IMR-90 (cell line): ENCODE results near the gene TFDP2. TPM values are rescaled to one million over a fixed set of nuclear protein-coding genes. Genes with fewer than 3 reads are reported as not detected.

Experiments
- ATAC-seq: fragments of 200-7000 bp; cut with Tn5 transposase; 2 replicates; pipeline ENCODE4 v1.9.1; 2020; ENCODE audit warnings: low read depth, mild to moderate bottlenecking, moderate library complexity
- BruUV-seq: library from RNA; stranded (reverse); fragments of 400-500 nt; replicated peaks from 2 replicates; lab custom pipeline; 2021; lab: Mats Ljungman, UMichigan
- CTCF ChIA-PET: fragments of 300-600 bp; formaldehyde crosslinking; extraction: SDS; loops from one replicate; lab custom pipeline; 2021; ENCODE audit warnings: antibody characterized with exemption; lab: Yijun Ruan, JAX
- POLR2A ChIA-PET: fragments of 300-600 bp; sonication (Branson Sonifier 250); formaldehyde crosslinking; loops from one replicate; lab custom pipeline; 2022; ENCODE audit warnings: antibody characterized with exemption; ENCODE audit not compliant: unreplicated experiment; lab: Charles Lee
- DNase-seq: peaks from one replicate; pipeline ENCODE4 v3.0.0; 2013
- H2AFZ ChIP-seq: replicated peaks from 2 replicates; pipeline ENCODE3; 2013; ENCODE audit warnings: low read length, mild to moderate bottlenecking; ENCODE audit not compliant: poor library complexity
- H2AK5ac ChIP-seq: 2 replicates; pipeline ENCODE4 v1.6.1; 2013; ENCODE audit warnings: low read depth, low read length, inconsistent platforms
- H2AK9ac ChIP-seq: replicated peaks from 2 replicates; pipeline ENCODE3; 2013; ENCODE audit warnings: mild to moderate bottlenecking, low read depth, low read length, moderate library complexity; ENCODE audit not compliant: poor library complexity
- H2BK120ac ChIP-seq: 2 replicates; pipeline ENCODE4 v1.6.1; 2013; ENCODE audit warnings: low read depth, low read length, inconsistent platforms
- H2BK15ac ChIP-seq: 3 replicates; pipeline ENCODE4 v1.6.1; 2013; ENCODE audit warnings: low read depth, low read length, inconsistent platforms
- H2BK20ac ChIP-seq: 2 replicates; pipeline ENCODE4 v1.6.1; 2013; ENCODE audit warnings: low read depth, mild to moderate bottlenecking, inconsistent platforms, low read length, moderate library complexity
- H2BK5ac ChIP-seq: 2 replicates; pipeline ENCODE4 v1.6.1; 2013; ENCODE audit warnings: mild to moderate bottlenecking, low read depth, low read length, inconsistent platforms; ENCODE audit not compliant: poor library complexity, severe bottlenecking
- H3K14ac ChIP-seq: replicated peaks from 2 replicates; pipeline ENCODE4 v1.6.1; 2013; ENCODE audit warnings: low read depth, low read length, inconsistent platforms
- H3K18ac ChIP-seq: 2 replicates; pipeline ENCODE4 v1.6.1; 2013; ENCODE audit warnings: low read depth, low read length, control low read depth
- H3K23ac ChIP-seq: 2 replicates; pipeline ENCODE4 v1.6.1; 2013; ENCODE audit warnings: low read depth, low read length, inconsistent platforms
- H3K27ac ChIP-seq: 2 replicates; pipeline ENCODE4 v1.5.1; 2013; ENCODE audit warnings: mild to moderate bottlenecking, control low read depth, low read length; ENCODE audit not compliant: insufficient read depth
- H3K27me3 ChIP-seq: 2 replicates; pipeline ENCODE4 v1.6.1; 2013; ENCODE audit warnings: low read length; ENCODE audit not compliant: control insufficient read depth, insufficient read depth
- H3K36me3 ChIP-seq: 2 replicates; pipeline ENCODE4 v1.6.1; 2013; ENCODE audit warnings: low read length, mixed read lengths; ENCODE audit not compliant: control insufficient read depth, insufficient read depth
- H3K4ac ChIP-seq: 2 replicates; pipeline ENCODE4 v1.6.1; 2013; ENCODE audit warnings: low read depth, low read length, inconsistent platforms
- H3K4me1 ChIP-seq: 2 replicates; pipeline ENCODE4 v1.6.1; 2013; ENCODE audit warnings: low read length, mixed read lengths; ENCODE audit not compliant: control insufficient read depth, insufficient read depth
- H3K4me2 ChIP-seq: 2 replicates; pipeline ENCODE4 v1.6.1; 2013; ENCODE audit warnings: low read depth, mild to moderate bottlenecking, control low read depth, low read length, moderate library complexity
- H3K4me3 ChIP-seq: 2 replicates; pipeline ENCODE4 v1.5.1; 2013; ENCODE audit warnings: low read depth, mild to moderate bottlenecking, control low read depth, low read length, moderate library complexity; ENCODE audit not compliant: insufficient read depth
- H3K56ac ChIP-seq: 2 replicates; pipeline ENCODE4 v1.6.1; 2013; ENCODE audit warnings: low read length, inconsistent platforms; ENCODE audit not compliant: insufficient read depth; ENCODE audit errors: extremely low read depth
- H3K79me1 ChIP-seq, 2 experiments: 2 replicates each; pipeline ENCODE4 v1.6.1; 2013; ENCODE audit warnings: low read length in 2 of 2, inconsistent platforms in 1 of 2, low read depth in 1 of 2
- H3K9ac ChIP-seq: 2 replicates; pipeline ENCODE4 v1.6.1; 2013; ENCODE audit warnings: low read depth, low read length, control low read depth
- H3K9me1 ChIP-seq: 2 replicates; pipeline ENCODE4 v1.6.1; 2013; ENCODE audit warnings: low read length, inconsistent platforms; ENCODE audit not compliant: insufficient read depth
- H3K9me3 ChIP-seq: 2 replicates; pipeline ENCODE4 v1.6.1; 2013; ENCODE audit warnings: low read length; ENCODE audit not compliant: control insufficient read depth, insufficient read depth
- H4K20me1 ChIP-seq: 2 replicates; pipeline ENCODE4 v1.6.1; 2013; ENCODE audit warnings: low read length, inconsistent platforms; ENCODE audit not compliant: insufficient read depth
- H4K5ac ChIP-seq: 2 replicates; pipeline ENCODE4 v1.6.1; 2013; ENCODE audit warnings: mild to moderate bottlenecking, low read depth, low read length, control low read depth
- H4K8ac ChIP-seq, 2 experiments: 2 replicates each; pipeline ENCODE4 v1.6.1; 2013; ENCODE audit warnings: low read depth in 2 of 2, low read length in 2 of 2, control low read depth in 1 of 2, inconsistent platforms in 1 of 2
- H4K91ac ChIP-seq: 2 replicates; pipeline ENCODE4 v1.6.1; 2013; ENCODE audit warnings: low read depth, low read length, inconsistent platforms; ENCODE audit not compliant: insufficient read depth
- BHLHE40 ChIP-seq: fragments of 150-350 bp; IDR thresholded peaks from 2 replicates; pipeline ENCODE4 v1.6.1; 2016; ENCODE audit warnings: mild to moderate bottlenecking, low read depth, low read length
- CEBPB ChIP-seq: IDR thresholded peaks from 2 replicates; pipeline ENCODE4 v1.6.1; 2012; ENCODE audit warnings: low read depth, low read length, improper control_type of control experiment
- CHD1 ChIP-seq: IDR thresholded peaks from 2 replicates; pipeline ENCODE4 v1.6.1; 2012; ENCODE audit warnings: low read depth, low read length, improper control_type of control experiment
- CTCF ChIP-seq: conservative IDR thresholded peaks from 2 replicates; pipeline ENCODE4 v1.5.1; 2012; ENCODE audit warnings: mild to moderate bottlenecking, low read depth, low read length, improper control_type of control experiment
- ELK1 ChIP-seq: fragments of 150-350 bp; IDR thresholded peaks from 2 replicates; pipeline ENCODE4 v1.6.1; 2016; ENCODE audit warnings: low read depth, mild to moderate bottlenecking, low read length, moderate library complexity, borderline replicate concordance
- FOS ChIP-seq: fragments of 150-350 bp; IDR thresholded peaks from 2 replicates; pipeline ENCODE4 v1.6.1; 2016; ENCODE audit warnings: low read depth, low read length
- MAFK ChIP-seq: IDR thresholded peaks from 2 replicates; pipeline ENCODE4 v1.6.1; 2012; ENCODE audit warnings: low read depth, low read length, improper control_type of control experiment
- MAZ ChIP-seq: IDR thresholded peaks from 2 replicates; pipeline ENCODE4 v1.6.1; 2012; ENCODE audit warnings: low read depth, mild to moderate bottlenecking, low read length, improper control_type of control experiment, moderate library complexity, borderline replicate concordance
- MXI1 ChIP-seq: IDR thresholded peaks from 2 replicates; pipeline ENCODE4 v1.6.1; 2012; ENCODE audit warnings: low read depth, mild to moderate bottlenecking, low read length, moderate library complexity, borderline replicate concordance
- NFE2L2 ChIP-seq: fragments of 150-350 bp; IDR thresholded peaks from 2 replicates; pipeline ENCODE4 v1.6.1; 2016; ENCODE audit warnings: low read depth, mild to moderate bottlenecking, low read length
- POLR2A ChIP-seq: IDR thresholded peaks from 2 replicates; pipeline ENCODE4 v1.6.1; 2012; ENCODE audit warnings: mild to moderate bottlenecking, low read depth, low read length
- RAD21 ChIP-seq: IDR thresholded peaks from 2 replicates; pipeline ENCODE4 v1.6.1; 2012; ENCODE audit warnings: low read length, improper control_type of control experiment
- RCOR1 ChIP-seq: IDR thresholded peaks from 2 replicates; pipeline ENCODE4 v1.6.1; 2012; ENCODE audit warnings: mild to moderate bottlenecking, low read length, improper control_type of control experiment; ENCODE audit not compliant: insufficient replicate concordance
- SMC3 ChIP-seq: fragments of 150-350 bp; IDR thresholded peaks from 2 replicates; pipeline ENCODE4 v1.6.1; 2016; ENCODE audit warnings: low read depth, mild to moderate bottlenecking, antibody characterized with exemption, low read length, moderate library complexity
- USF2 ChIP-seq: fragments of 150-350 bp; IDR thresholded peaks from 2 replicates; pipeline ENCODE4 v1.6.1; 2017; ENCODE audit warnings: mild to moderate bottlenecking, antibody characterized with exemption, low read length, low read depth
- WGBS, 2 experiments: methylation state at CpG; one replicate each; pipeline versions ENCODE4 v1.1.5 to v1.1.7; 2013; ENCODE audit warnings: missing lambda C conversion rate in 2 of 2; ENCODE audit not compliant: insufficient read length in 1 of 2; ENCODE audit errors: extremely low coverage in 2 of 2; 5-methylcytosine and 5-hydroxymethylcytosine counted together
- dilution Hi-C: fragments of 300-500 bp; cut with HindIII; formaldehyde crosslinking; loops from one replicate; pipeline ENCODE4 v1.14.3; 2018; ENCODE audit warnings: low sequenced_read_pairs; ENCODE audit not compliant: unreplicated experiment
- in situ Hi-C: fragments of 300-500 bp; cut with MboI; formaldehyde crosslinking; loops from 3 replicates; pipeline ENCODE4 v1.14.3; 2019; ENCODE audit warnings: low sequenced_read_pairs, inconsistent platforms, mixed read lengths
- intact Hi-C: fragments of 100-400 bp; cut with micrococcal nuclease; formaldehyde crosslinking; loops from 2 replicates; pipeline ENCODE4 v1.10.0; 2022
- polyA plus RNA-seq, 3 experiments: library from polyadenylated mRNA; depleted of rRNA; stranded (reverse); fragments of >200 nt; gene quantifications; 2 replicates each; pipeline ENCODE4 v1.2.3, GENCODE V29; 2012; ENCODE audit warnings: low replicate concordance in 1 of 3
- total RNA-seq: library from RNA; depleted of rRNA; stranded (reverse); fragments of >200 nt; gene quantifications from 2 replicates; pipeline ENCODE4 v1.2.3, GENCODE V29; 2012

Gene TFDP2
- total and polyA plus RNA-seq, 2 of the 4 experiments (the other 2 are of a cell fraction), result 10.7 to 23.7 TPM

GRCh38 chr3:142057331-142057725, 92.0 kb downstream of the TFDP2 start:
- CTCF ChIA-PET, result no interaction called here
- no peak for ATAC-seq

More at GRCh38 chr3:142057331-142057725, 92.0 kb downstream of the TFDP2 start:
- Histone ChIP-seq H3K79me1 (no peaks in the 10 kb centered on the region), H3K18ac (no peak overlapping the region), H3K4me3 (no peak overlapping the region), H2AK5ac (no peak overlapping the region), H3K27me3 (no peaks in the 10 kb centered on the region), H3K36me3 (no peaks in the 10 kb centered on the region), H4K20me1 (no peaks in the 10 kb centered on the region), H2BK120ac (no peak overlapping the region), H2AFZ (no peak overlapping the region), H3K9me1 (no peaks in the 10 kb centered on the region), H3K56ac (no peak overlapping the region), H3K4ac (no peak overlapping the region), H4K8ac (no peak overlapping the region), H2BK15ac (no peak overlapping the region), H2AK9ac (no peak overlapping the region), H2BK5ac (no peak overlapping the region), H3K9ac (no peak overlapping the region), H4K5ac (no peak overlapping the region), H3K27ac (no peak overlapping the region), H3K9me3 (no peaks in the 10 kb centered on the region), H3K4me1 (no peaks in the 10 kb centered on the region), H2BK20ac (no peak overlapping the region), H3K14ac (no peak overlapping the region), H3K4me2 (no peak overlapping the region), H4K91ac (no peak overlapping the region), H3K23ac (no peak overlapping the region)
- intact Hi-C loops, result no loop called here
- POLR2A ChIA-PET, result no interaction called here
- no TSS peak for BruUV-seq
- no CpG with 5 or more reads among the region's 2 CpGs for WGBS, 2 experiments
- in situ Hi-C loops, result no loop called here
- dilution Hi-C loops, result no loop called here
- TF ChIP-seq MXI1 (no peak), MAZ (no peak), MAFK (no peak), FOS (no peak), NFE2L2 (no peak), ELK1 (no peak), CTCF (no peak), SMC3 (no peak), RCOR1 (no peak), BHLHE40 (no peak), POLR2A (no peak), CHD1 (no peak), RAD21 (no peak), CEBPB (no peak), USF2 (no peak)
- no peak for DNase-seq
